ENCODE measurements around the gene MLIP.
A peak's percentile ranks its signal among the peaks of the same experiment; 100 is the strongest.
"Not testable (repeated sequence)": the region's sequence is repeated elsewhere in the genome, so short reads cannot be mapped to it uniquely, and the experiment has no call there.

The MLIP gene

DNA sequence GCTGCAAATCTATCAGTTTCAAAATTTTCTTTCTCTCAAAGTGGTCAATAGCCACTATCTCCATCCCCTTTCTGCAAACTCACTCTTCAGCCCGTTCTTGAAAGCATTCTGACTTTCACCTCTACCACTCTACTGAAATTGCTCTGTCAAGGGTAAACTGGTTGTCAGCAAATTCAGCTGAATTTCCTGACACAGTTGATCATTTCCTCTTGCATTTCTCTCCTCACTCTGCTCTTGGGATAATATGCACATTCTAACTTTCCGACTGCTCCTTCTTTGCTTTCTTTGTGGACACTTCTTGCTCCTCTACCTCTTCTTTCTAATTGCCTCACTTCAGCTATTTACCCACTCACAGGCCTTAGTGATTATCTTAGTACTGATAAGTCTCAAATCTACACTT is 123.3 kb downstream of the MLIP start:
- no peak for DNase-seq (ENCODE audit: low spot score)

DNA sequence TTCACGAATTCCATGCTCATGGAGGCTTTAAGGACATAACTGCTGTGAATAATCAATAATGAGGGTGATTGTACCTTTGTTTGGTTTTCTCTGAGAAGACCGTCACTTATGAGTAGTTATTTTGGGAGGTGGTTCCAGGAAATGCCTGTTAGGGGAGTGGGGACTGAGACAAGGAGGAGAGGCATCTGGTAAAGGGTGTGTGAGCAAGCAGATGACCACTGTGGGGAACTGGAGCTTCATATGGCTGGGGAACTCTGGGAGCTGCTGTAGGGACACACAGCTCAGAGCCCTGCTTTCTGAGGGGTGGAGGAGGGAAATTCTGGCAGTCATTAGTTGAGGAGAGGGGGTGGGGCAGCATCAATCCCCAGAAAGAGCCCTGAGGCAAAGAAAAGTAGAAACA is 125.7 kb downstream of the MLIP start:
- DNase-seq (ENCODE audit: low spot score) = peak; percentile 7

DNA sequence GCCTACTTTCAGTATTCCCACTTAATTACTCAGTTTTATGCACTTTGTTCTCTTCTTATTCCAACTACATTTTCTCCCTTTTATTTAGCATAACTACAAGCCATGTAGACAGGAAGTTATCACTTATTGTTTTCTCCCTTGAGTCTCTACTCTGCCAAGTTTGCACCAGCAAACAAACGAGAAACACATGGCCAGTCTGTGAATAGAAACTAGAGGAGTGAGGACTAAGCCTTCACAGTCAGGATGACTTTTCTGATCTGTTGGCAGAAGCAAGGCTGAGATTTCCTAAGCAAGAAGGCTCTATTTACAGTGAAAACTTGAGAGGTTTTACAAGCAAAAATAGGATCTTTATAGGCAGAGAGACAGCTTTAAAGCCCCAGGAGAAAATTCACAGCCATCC is 127.2 kb downstream of the MLIP start:
- DNase-seq (ENCODE audit: low spot score) = peak; percentile 65

DNA sequence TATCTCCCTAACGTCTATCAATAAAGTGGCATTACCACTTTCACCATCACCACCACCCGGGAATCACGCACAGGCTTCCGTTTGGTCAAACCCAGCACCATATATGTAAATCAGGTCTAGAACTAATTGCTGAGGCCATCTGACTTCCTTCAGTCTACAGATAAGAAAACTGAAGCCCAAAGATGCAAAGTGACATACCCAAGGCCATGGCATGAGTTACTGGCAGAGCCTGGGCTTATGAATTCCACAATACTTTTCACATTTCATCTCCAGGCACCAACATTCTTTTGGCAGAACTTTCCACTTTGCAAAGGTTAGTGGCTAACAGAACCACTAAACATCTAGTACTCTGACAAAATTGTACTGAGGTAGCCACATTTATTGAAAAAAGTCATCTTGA is 132.5 kb downstream of the MLIP start:
- DNase-seq (ENCODE audit: low spot score) = no peak

DNA sequence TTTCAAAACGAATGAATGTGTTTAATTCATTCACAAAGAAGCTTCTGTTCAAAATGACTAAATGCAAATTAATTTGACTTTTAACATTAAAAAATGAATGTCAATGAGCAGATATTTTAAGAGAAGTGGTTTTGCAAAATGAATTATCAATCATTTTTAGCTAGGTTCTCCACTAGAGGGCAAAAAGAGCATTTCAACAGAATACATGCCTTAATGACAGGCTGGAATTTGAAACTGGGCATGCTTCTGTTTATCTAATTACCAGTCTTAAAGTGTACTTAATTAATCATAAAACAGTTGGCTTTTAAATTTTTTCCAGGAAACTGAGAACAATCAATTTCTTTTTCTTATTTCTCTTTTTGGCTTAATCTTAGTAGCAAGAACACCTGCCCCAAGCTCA is 133.2 kb downstream of the MLIP start:
- DNase-seq (ENCODE audit: low spot score) = peak; percentile 20

DNA sequence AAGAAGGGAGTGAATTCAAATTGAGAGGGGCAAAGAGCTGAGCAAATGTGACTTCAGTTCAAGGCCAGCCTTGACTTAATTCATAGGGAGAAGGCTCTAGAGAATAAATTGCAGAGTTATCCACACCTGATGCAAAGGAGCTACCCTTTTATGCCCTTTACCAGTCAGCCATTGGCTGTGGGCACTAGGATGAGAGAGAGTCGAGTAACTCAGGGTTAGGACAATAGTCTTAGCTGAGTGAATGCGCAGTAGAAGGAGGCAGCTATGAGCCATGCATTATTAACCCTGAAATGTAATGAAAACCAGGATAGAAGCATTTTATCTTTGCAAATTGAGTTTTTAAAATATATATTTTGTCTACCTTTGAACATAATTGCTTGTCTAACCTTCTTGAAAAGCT is 134.0 kb downstream of the MLIP start:
- DNase-seq (ENCODE audit: low spot score) = no peak

DNA sequence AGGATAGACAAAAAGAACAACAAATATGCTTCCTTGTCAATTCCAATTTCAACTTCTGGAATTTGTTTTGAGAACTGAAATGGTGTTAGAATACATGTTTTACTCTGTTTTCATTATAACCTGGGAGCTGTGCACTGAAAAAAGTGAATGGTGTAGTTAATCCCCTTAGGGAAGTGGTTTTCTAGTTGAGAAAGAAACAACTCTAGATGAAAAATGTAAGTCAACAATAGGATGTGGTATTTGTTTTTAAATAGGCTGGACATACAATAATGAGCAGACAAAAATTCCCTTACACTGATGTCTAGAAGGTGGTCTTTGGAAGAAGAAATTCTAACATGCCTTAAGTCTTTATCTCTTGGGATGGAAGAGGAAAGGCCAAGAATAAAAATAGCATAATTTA is 137.1 kb downstream of the MLIP start:
- no peak for DNase-seq (ENCODE audit: low spot score)

DNA sequence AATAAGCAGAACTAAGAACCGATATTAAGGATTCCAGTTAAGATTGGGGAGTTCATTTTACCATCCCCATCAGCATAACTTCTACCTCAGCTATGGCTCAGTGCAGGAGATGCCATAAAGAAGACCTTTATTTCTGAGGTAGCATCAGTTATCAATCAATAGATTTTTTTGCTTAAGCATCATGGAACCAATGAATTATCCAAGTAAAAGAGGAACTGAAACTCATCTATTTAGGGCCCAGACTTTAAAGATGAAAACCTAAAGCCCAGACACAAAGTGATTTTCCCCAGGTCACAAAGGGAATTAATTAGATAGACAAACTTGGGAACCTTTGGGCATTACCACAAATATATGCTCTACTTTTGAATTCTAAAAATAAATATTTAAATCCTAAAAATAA is 137.8 kb downstream of the MLIP start:
- DNase-seq (ENCODE audit: low spot score) = no peak

DNA sequence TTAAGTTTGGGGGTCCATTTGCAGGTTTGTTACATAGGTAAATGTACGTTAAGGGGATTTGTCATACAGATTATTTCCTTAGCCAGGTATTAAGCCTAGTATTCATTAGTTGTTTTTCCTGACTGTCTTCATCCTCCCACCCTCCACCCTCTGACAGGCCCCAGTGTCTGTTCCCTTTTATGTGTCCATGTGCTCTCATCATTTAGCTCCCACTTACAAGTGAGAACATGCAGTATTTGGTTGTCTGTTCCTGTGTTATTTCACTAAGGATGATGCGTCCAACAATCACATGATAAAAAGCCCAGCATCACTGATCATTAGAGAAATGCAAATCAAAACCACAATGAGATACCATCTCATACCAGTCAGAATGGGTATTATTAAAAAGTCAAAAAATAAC is 138.6 kb downstream of the MLIP start:
- DNase-seq (ENCODE audit: low spot score) = not testable (repeated sequence)

DNA sequence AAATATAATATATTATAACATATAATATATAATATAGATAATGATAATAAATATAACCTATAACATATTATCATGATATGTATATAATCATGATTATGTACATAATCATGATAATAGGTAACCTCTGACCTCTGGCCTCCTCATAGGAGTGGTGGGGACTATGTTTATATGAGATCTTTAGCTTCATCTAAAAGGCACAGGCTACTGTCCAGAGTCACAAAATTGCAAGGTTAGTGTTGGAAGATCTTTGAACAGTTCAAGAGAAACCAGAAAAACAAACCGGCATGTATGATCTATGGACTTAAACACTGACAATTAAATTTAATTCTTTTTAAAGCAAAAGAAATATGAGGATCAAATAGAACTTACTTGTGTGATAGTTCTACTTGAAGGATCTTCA is 141.3 kb downstream of the MLIP start:
- no peak for DNase-seq (ENCODE audit: low spot score)

DNA sequence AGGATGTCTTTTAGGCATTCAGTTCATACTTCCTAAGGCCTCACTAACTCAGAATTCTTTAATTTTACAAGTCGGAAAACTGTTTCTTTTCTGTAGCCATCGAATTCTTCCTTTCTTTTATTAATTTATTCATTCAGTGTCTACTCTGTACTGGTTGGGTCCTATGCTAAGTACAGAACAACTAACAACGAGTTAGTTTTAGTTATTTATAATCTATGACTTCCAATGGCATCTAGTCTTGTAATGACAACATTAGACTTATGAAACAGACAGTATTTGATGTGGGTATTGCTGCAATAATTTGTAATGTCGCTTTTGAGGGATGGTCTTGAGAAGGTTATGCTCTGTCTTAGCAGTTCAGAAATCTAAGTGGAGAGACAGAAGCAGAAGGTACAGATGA is 141.7 kb downstream of the MLIP start:
- no peak for DNase-seq (ENCODE audit: low spot score)

DNA sequence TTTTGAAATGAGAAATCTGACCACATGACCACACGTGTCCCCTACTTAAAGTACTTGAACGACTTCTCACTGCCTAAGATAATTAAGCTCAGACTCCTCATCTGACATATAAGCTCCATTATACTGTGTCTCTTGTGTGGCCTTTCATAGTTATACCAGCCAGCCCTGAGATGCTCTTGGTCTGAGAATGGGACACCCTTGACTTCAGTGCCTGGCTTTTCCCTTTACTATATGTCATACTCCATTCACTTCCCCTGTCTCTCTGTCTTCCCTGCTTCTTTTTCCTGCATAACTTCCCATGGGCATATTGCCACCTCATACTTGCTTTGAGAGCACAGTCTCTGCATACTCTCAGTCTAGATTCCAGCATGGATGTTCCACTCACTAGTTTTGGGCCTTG is 143.6 kb downstream of the MLIP start:
- no peak for DNase-seq (ENCODE audit: low spot score)

DNA sequence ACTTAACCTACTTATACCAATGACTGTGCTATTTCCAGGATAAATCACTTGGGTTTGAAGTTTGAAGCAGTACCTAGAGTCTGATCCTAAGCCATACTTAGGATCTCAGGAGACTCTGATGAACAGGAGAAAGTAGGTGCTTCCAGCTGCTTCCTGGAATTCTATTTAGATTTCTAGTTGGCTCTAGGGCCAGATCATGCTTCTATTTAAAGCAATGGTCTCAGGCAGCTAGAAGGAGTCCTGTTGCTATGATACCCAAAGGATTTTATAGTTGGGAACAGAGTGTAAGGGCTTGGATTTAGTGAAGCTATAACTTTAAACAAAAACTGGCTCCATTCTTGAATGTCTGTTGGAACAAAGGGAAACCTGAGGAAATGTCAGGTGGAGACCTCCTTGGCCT is 144.6 kb downstream of the MLIP start:
- DNase-seq (ENCODE audit: low spot score) = no peak

DNA sequence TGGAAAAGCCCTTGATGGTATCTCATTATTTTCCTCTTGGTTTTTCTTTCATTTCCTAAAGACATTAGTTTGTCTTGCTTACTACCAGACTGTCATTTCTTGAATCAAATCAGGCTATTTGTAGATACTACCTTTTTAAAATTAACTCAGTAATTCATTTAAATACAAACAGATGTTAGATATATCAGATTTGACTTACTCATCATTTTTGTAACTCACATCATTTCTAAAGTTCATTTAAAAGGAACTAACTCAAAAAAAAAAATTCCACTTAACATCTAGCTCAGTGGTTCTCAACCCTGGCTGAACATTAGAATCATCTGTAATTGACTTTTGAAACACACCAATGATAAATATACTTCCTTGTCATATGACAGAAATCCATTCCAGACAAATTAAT is 148.8 kb downstream of the MLIP start:
- DNase-seq (ENCODE audit: low spot score) = no peak

DNA sequence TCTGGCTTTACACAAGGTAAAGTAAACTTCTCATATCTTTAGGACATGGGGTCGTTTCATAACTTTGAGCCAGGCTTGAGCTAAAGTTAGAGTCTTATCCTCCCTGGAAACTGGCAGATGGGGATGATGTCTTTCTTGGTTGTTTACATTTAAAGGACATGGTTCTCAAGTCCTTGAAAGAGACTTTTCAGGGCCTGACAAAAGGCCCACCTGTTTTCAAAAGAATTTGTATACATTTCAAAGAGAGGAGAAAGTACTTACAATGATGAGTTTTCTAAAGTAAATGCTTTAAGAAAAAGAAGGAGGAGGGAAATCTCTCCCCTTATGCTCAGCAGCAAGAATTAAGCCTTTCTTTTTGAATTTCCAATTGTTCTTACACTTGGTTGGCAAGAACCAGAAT is 151.3 kb downstream of the MLIP start:
- no peak for DNase-seq (ENCODE audit: low spot score)

DNA sequence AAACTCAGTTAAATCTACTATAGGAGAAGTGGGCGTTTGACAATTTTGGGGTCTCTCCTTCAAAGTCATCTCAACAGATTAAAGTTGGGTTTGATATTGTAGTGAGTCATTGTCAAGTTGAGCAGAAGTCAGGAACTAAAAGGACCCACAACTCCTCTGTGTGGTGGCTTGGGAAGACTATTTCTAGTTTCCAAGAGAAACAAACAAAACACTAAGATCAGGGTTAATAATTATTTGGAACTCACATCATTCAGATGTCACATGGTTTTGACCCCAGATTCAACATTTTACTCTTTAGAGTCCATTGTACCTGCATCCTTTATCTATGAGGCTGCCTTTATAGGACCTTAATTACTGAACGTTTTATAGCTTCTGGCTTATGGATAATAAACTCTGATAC is 151.7 kb downstream of the MLIP start:
- DNase-seq (ENCODE audit: low spot score) = no peak

DNA sequence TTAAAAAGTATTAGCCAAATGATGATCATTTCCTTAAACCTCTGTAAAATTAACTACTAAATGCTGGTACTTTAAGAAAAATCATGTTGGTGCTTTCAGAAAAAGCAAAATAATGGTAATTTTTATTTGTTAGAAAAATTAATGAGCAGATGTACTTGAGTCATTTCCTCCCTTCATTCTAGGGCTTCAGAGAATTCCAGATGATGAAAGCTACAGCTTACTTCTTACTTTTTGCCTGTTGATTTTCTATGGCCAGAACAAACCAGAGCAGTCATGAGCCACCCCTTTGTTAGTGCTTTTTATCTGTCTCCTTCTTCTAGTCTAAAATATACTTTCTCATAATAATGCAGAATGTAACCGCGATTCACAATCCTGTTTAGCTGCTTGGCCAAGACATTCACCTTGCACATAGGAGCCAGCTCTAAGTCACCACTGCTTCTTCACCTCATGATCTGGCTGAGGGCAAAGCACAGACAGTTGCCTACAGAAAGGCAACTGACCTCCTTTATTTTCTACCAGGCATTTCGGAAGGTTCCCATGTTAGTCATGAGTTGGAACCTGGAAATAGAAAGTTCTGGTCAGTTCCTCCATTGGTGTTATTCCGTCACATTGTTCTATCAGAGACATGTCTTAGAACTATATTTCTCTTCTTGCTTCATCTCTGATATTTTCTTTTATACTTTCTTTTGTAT is 153.5 kb downstream of the MLIP start:
- no peak for DNase-seq (ENCODE audit: low spot score)

DNA sequence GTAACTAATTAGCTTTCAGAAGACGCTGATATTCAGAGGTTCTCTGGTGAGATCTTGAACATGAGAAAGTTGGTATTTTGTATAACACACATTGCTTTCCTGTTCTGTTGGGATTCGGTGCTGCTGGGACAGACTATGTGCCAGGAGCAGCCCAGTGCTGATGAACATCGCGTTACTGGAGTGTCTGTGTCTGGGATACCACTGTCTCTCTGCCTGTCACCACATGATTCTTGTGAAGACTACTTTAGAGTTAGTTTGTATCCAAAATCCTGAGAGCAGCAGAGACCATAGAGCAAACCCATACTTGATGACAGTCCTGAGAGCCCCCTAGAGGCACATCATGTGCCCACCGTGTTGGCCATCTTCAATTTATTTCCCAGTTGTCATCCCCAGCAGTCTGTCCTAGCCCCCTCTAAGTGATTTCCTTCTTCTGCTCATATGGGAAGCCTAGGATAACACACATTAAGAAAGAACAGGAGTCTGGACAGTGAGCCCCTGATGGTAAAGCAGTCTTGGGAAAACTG is 155.2 kb downstream of the MLIP start:
- DNase-seq (ENCODE audit: low spot score) = no peak

DNA sequence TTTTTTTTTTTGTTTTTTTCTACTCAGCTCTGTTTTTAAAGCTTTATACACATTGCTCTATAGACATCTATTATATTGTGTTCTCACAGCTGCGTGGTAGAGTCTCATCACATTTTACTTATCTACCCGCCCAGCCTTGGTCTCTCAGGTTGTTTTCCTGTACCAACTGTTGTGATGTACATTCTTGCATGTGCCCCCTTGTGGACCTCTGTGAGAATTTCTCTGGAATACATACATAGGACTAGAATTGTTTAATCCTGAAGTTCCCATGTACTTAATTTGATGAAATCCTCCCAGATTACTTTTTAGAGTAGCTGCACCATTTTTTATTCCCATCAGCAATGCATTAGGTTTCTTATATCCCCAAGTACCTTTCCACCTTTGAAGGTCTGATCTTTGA is 156.6 kb downstream of the MLIP start:
- DNase-seq (ENCODE audit: low spot score) = peak; percentile 14

DNA sequence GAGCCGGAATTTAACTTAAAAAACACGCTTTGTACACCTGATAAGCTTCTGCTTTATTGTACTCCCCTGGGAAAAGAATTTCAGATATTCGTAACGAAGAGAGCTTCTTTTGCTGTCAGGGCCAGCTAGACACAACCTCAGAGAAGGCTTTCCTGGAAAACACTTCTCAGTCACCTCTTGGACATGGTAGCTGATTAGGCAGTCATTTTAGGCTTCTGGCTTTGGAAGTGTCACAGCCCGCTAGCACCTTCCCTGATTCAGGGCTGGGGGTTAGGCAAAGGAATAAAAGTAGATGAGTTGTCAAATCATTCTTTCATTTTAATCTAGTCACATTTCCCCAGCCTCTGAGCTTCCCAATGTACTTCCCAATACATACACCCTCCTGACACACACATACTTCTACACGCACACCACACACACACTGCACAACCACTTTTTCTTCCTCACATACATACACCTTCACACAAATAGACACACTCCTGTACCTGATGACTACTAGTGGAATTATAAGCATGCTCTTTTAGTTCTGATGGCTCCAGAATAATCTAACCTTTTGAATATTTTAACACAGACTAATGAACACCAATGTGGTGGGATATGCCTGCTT is 162.1 kb downstream of the MLIP start:
- DNase-seq (ENCODE audit: low spot score) = no peak

DNA sequence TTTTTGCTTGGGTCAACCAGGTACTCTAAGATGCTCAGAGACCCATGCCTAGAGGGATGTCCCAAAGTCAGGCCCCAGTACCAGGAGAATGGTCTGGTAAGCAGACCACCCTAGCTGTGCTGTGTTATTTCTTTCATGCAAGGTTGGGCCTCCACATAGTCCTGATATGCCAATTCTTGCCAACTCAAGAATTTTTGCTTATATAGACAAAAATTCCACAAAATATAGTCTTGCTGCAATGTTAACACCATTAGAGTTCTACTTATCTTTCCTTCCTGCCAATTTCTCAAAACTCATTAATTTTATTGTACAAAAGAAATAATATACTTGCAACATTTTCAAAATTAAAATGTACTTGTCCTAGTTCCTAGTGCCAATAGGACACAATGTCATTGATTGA is 163.1 kb downstream of the MLIP start:
- DNase-seq (ENCODE audit: low spot score) = no peak

DNA sequence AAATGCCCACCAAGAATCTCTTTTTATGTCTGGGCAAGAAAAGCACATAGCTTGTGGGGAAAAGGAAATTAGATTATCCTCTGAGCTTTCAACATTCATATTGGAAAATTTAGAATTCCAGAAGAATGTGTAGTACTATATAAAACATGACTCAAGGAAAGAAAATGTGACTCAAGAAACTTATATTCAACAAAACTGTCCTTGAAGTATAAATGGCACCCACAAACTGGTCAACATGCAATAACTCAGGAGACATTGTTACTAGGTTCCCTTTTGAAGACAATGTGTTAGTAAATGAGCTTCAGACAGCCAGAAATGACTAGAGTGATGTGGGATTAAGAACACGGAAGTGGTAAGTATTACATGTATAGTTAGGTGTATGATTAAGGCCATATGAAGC is 170.9 kb downstream of the MLIP start:
- peak; percentile 37 for DNase-seq (ENCODE audit: low spot score)

DNA sequence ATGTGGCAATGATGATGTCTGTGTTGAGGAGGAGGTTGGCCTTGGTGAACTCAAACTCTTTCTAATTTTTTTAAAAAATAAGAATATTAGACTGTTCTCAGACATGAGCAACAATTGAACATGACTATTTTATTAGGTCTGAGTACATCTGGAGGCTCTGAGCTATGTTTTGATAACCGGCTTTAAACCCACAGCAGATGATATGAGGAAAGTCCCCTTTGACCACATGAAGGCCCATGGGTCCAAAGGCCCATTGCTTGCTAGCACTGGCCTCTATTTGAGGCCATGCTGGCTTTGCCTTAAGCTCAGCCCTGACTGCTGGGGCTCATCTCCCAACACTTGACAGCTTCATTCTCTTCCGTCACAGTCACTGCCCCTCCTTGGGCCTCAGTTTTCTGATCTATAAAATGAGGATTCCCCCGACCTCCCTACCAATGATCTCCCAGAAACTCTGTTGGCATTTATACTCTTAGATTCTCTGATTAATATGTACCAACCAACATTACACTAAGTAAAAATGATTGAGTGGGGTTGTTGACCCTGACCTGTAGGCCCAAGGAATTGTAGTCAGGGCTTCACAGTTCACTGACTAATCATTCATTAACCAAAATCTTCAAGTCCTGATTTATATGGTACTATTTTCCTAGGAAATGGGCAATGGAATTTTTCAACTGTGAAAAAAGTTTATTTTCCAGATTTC is 173.1 kb downstream of the MLIP start:
- no peak for DNase-seq (ENCODE audit: low spot score)

All from GM03348 (cell line).